PFSK-1 (cell line): ENCODE data around the gene SLC11A1.

ENCODE experiments used
- FOXP2 ChIP-seq: optimal IDR thresholded peaks from 2 replicates; pipeline ENCODE3; 2011; ENCODE audit warnings: borderline replicate concordance, control low read depth, inconsistent platforms; ENCODE audit not compliant: insufficient read depth; ENCODE audit errors: extremely low read length, extremely low read depth
- POLR2AphosphoS5 ChIP-seq: IDR thresholded peaks from 2 replicates; pipeline ENCODE4 v1.6.1; 2012; ENCODE audit warnings: low read depth, mild to moderate bottlenecking, control low read depth, low read length, moderate library complexity
- REST ChIP-seq, 2 experiments: IDR thresholded peaks; 2 replicates each; pipeline versions ENCODE4 v1.6.1 to v1.8.0; 2011 to 2012; ENCODE audit warnings: low read depth in 2 of 2, low read length in 2 of 2, control low read depth in 1 of 2, inconsistent platforms in 1 of 2, mild to moderate bottlenecking in 1 of 2, moderate library complexity in 1 of 2; ENCODE audit not compliant: insufficient read depth in 1 of 2
- SIN3A ChIP-seq: IDR thresholded peaks from 2 replicates; pipeline ENCODE4 v1.6.1; 2012; ENCODE audit warnings: mild to moderate bottlenecking, low read length, moderate library complexity, borderline replicate concordance; ENCODE audit not compliant: insufficient read depth
- TAF1 ChIP-seq: IDR thresholded peaks from 2 replicates; pipeline ENCODE4 v1.6.1; 2012; ENCODE audit warnings: low read length, control low read depth, borderline replicate concordance; ENCODE audit not compliant: insufficient read depth

DNA sequence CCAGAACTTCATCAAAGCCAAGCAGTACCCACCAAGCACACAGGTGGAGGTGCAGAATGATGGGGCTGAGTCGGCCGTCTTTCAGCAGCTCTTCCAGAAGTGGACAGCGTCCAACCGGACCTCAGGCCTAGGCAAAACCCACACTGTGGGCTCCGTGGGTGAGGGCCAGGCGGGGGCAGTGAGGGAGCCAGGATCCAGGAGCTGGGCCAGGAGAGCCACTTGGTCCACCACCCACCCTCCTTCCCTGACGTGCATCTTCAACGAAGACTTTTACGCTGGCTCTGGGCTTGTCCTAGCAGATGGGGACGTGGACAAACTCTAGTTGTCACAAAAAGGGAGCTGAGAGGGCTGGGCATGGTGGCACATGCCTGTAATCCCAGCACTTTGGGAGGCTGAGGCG, 48.6 kb downstream of the SLC11A1 start:
- no peak for TF ChIP-seq REST (IDR thresholded peaks at IDR 0.05; ENCODE audit: insufficient read depth in 1 of 2, low read depth in 2 of 2, low read length in 2 of 2)
- TF ChIP-seq POLR2AphosphoS5, result no peak
- TF ChIP-seq TAF1, result no peak
- no peak for TF ChIP-seq SIN3A
- TF ChIP-seq FOXP2, result no peak
